MM.1S (cell line): ENCODE results near the gene CMTM8.

Source experiments
- DNase-seq: peaks from one replicate; pipeline ENCODE4 v3.0.0-alpha.2; 2015
- H2AFZ ChIP-seq: fragments of 300-600 bp; sonication (generic); 2 replicates; pipeline ENCODE4 v1.6.0; 2016; ENCODE audit warnings: antibody characterized with exemption, low read length
- H3F3A ChIP-seq: fragments of 300-600 bp; sonication (generic); 2 replicates; pipeline ENCODE4 v1.6.1; 2016; ENCODE audit warnings: mild to moderate bottlenecking, antibody characterized with exemption, low read length, moderate library complexity, mixed read lengths; ENCODE audit not compliant: insufficient read depth
- H3K27ac ChIP-seq: fragments of 300-600 bp; sonication (generic); 2 replicates; pipeline ENCODE4 v1.5.1; 2016; ENCODE audit warnings: mild to moderate bottlenecking, low read length
- H3K27me3 ChIP-seq: fragments of 300-600 bp; sonication (generic); replicated peaks from 2 replicates; pipeline ENCODE4 v1.6.0; 2016; ENCODE audit warnings: low read length; ENCODE audit not compliant: insufficient read depth
- H3K36me3 ChIP-seq: fragments of 300-600 bp; sonication (generic); replicated peaks from 2 replicates; pipeline ENCODE4 v1.6.1; 2016; ENCODE audit warnings: mild to moderate bottlenecking, low read length, mixed read lengths; ENCODE audit not compliant: insufficient read depth
- H3K4me1 ChIP-seq: fragments of 300-600 bp; sonication (generic); 2 replicates; pipeline ENCODE4 v1.6.1; 2016; ENCODE audit warnings: low read length, mixed read lengths
- H3K4me2 ChIP-seq: fragments of 300-600 bp; sonication (generic); 2 replicates; pipeline ENCODE4 v1.6.0; 2016; ENCODE audit warnings: low read depth, low read length
- H3K4me3 ChIP-seq: fragments of 300-600 bp; sonication (generic); 2 replicates; pipeline ENCODE4 v1.5.1; 2016; ENCODE audit warnings: low read length, mixed read lengths
- H3K79me2 ChIP-seq: fragments of 300-600 bp; sonication (generic); 2 replicates; pipeline ENCODE4 v1.6.1; 2016; ENCODE audit warnings: mixed run types, low read length, mixed read lengths
- H3K9ac ChIP-seq: fragments of 300-600 bp; sonication (generic); 2 replicates; pipeline ENCODE4 v1.6.1; 2016; ENCODE audit warnings: low read length, mixed read lengths
- H3K9me2 ChIP-seq: fragments of 300-600 bp; sonication (generic); replicated peaks from 2 replicates; pipeline ENCODE4 v1.6.1; 2016; ENCODE audit warnings: mild to moderate bottlenecking, low read length, mixed read lengths; ENCODE audit not compliant: insufficient read depth
- H3K9me3 ChIP-seq: fragments of 300-600 bp; sonication (generic); replicated peaks from 2 replicates; pipeline ENCODE4 v1.6.1; 2016; ENCODE audit warnings: mild to moderate bottlenecking, low read length, mixed read lengths; ENCODE audit not compliant: insufficient read depth
- H4K20me1 ChIP-seq: fragments of 300-600 bp; sonication (generic); 2 replicates; pipeline ENCODE4 v1.6.1; 2016; ENCODE audit warnings: mild to moderate bottlenecking, low read length, moderate library complexity, mixed read lengths; ENCODE audit not compliant: insufficient read depth
- CTCF ChIP-seq: fragments of 300-600 bp; sonication (generic); IDR thresholded peaks from 2 replicates; pipeline ENCODE4 v1.5.1; 2016; ENCODE audit warnings: antibody characterized with exemption, low read length, mixed read lengths
- EZH2 ChIP-seq: fragments of 300-600 bp; sonication (generic); optimal IDR thresholded peaks from 2 replicates; pipeline ENCODE3; 2017; ENCODE audit warnings: low read depth, mild to moderate bottlenecking, antibody characterized with exemption, low read length, mixed read lengths
- EZH2phosphoT487 ChIP-seq: fragments of 300-600 bp; sonication (generic); IDR thresholded peaks from 2 replicates; pipeline ENCODE4 v1.6.1; 2018; ENCODE audit warnings: antibody characterized with exemption, low read length

CMTM8 gene

GRCh38 chr3:32246079-32246675, 7.7 kb downstream of the CMTM8 start:
- H3K4me1 ChIP-seq: no peaks in the 10 kb centered on the region
- H3K9me3 ChIP-seq: no peaks in the 10 kb centered on the region
- H3K9me2 ChIP-seq: no peaks in the 10 kb centered on the region
- H2AFZ ChIP-seq: no peak overlapping the region
- no peak overlapping the region for H3K4me2 ChIP-seq
- H3F3A ChIP-seq: no peaks in the 10 kb centered on the region
- H3K4me3 ChIP-seq: no peak overlapping the region
- TF ChIP-seq CTCF: no peak
- no peak for TF ChIP-seq EZH2
- no peak for TF ChIP-seq EZH2phosphoT487
- no peak overlapping the region for H3K27ac ChIP-seq
- no peaks in the 10 kb centered on the region for H4K20me1 ChIP-seq
- H3K36me3 ChIP-seq: no peaks in the 10 kb centered on the region
- no peak overlapping the region for H3K9ac ChIP-seq
- no peaks in the 10 kb centered on the region for H3K27me3 ChIP-seq
- DNase-seq: no peak
- no peaks in the 10 kb centered on the region for H3K79me2 ChIP-seq

GRCh38 chr3:32249184-32249782, 10.8 kb downstream of the CMTM8 start:
- H3K4me2 ChIP-seq: no peak overlapping the region
- no peaks in the 10 kb centered on the region for H3K27me3 ChIP-seq
- H3K36me3 ChIP-seq: no peaks in the 10 kb centered on the region
- no peak for DNase-seq
- TF ChIP-seq CTCF (no peak), EZH2phosphoT487 (no peak), EZH2 (no peak)
- no peaks in the 10 kb centered on the region for H3K4me1 ChIP-seq
- H3K9ac ChIP-seq: no peak overlapping the region
- H3K79me2 ChIP-seq: no peaks in the 10 kb centered on the region
- no peak overlapping the region for H3K27ac ChIP-seq
- H3K9me2 ChIP-seq: no peaks in the 10 kb centered on the region
- no peaks in the 10 kb centered on the region for H4K20me1 ChIP-seq
- H3K4me3 ChIP-seq: no peak overlapping the region
- H2AFZ ChIP-seq: no peak overlapping the region
- no peaks in the 10 kb centered on the region for H3K9me3 ChIP-seq
- no peaks in the 10 kb centered on the region for H3F3A ChIP-seq

DNA sequence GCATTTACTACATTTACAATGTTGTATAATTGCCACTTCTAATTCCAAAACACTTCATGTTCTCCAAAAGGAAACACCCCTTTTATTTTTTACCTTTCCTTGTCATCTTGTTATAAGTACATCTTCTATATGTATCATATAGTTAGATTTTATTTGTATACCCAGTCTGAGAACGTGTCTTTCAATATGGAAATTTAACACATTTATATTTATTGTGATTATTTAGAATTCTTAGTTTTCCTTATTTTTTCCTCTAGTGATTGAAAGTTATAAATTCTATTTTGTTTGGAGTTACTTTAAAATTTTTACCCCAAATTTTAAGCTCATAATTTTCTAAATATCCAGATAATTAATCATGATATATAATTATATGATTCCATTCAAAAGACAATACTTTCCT, 15.8 kb downstream of the CMTM8 start:
- Histone ChIP-seq H4K20me1 (no peaks in the 10 kb centered on the region), H3K36me3 (no peaks in the 10 kb centered on the region), H3K9ac (no peak overlapping the region), H2AFZ (no peak overlapping the region), H3K4me1 (no peaks in the 10 kb centered on the region), H3K4me3 (no peak overlapping the region), H3K27me3 (no peaks in the 10 kb centered on the region), H3K79me2 (no peaks in the 10 kb centered on the region), H3K9me2 (no peaks in the 10 kb centered on the region), H3F3A (no peaks in the 10 kb centered on the region), H3K9me3 (no peaks in the 10 kb centered on the region), H3K27ac (no peak overlapping the region), H3K4me2 (no peak overlapping the region)
- TF ChIP-seq EZH2 (no peak), EZH2phosphoT487 (no peak), CTCF (no peak)
- DNase-seq: no peak
